T-helper 17 cell (primary cell): Measurements from ENCODE around the gene MSLN. TPM values are rescaled to one million over a fixed set of nuclear protein-coding genes. Genes with fewer than 3 reads are reported as not detected.

Source experiments
- ATAC-seq: fragments of 150-1000 bp; cut with Tn5 transposase; 2 replicates; pipeline ENCODE4 v1.10.0; 2021; ENCODE audit warnings: mild to moderate bottlenecking, moderate library complexity
- DNase-seq, 3 donors: peaks; one replicate each; pipeline versions ENCODE4 v3.0.0 to v3.0.0-alpha.2; 2020 to 2021
- H3K9me3 ChIP-seq: one replicate; pipeline ENCODE4 v1.7.0; 2013; ENCODE audit warnings: low read length, mild to moderate bottlenecking; ENCODE audit not compliant: control insufficient read depth, poor library complexity, severe bottlenecking
- H3K27ac Mint-ChIP-seq: one replicate; pipeline ENCODE4 v1.8.0; 2022; ENCODE audit warnings: mild to moderate bottlenecking, moderate library complexity, mixed read lengths
- H3K27me3 Mint-ChIP-seq: one replicate; pipeline ENCODE4 v1.8.0; 2022; ENCODE audit warnings: mixed read lengths
- H3K36me3 Mint-ChIP-seq: one replicate; pipeline ENCODE4 v1.8.0; 2022; ENCODE audit warnings: low read depth, mixed read lengths
- H3K4me1 Mint-ChIP-seq: one replicate; pipeline ENCODE4 v1.8.0; 2022; ENCODE audit warnings: mild to moderate bottlenecking, mixed read lengths
- H3K4me3 Mint-ChIP-seq: one replicate; pipeline ENCODE4 v1.8.0; 2022; ENCODE audit warnings: mild to moderate bottlenecking, moderate library complexity, mixed read lengths
- total RNA-seq, 4 donors: library from RNA in 2 of 4; stranded (reverse) in 2 of 4; gene quantifications; one replicate each; pipeline ENCODE4 v1.2.3 and lab custom pipeline; 2022 to 2026

The MSLN gene
- total RNA-seq, 2 donors from 2014 or later: not detected

DNA sequence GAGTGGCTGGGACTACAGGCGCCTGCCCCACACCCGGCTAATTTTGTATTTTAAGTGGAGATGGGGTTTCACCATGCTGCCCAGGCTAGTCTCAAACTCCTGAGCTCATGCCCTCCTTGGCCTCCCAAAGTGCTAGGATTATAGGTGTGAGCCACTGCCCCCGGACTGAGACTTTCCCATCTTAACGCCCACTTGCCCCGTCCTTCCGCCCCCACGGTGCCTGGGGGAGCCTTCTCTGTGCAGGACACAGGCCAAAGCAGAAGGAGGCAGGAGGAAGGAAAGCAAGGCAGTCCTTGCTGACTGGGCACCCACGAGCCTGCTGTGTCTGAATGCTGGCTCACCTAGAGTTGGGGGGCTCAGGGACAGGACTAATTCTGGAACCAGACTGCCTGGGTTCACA lies 57.6 kb downstream of the MSLN start:
- H3K9me3 ChIP-seq: no peaks in the 10 kb centered on the region

More for the DNA sequence above, 57.6 kb downstream of the MSLN start:
- ATAC-seq (no peak), DNase-seq (no peak)
- H3K4me1 Mint-ChIP-seq: peaks cover 5% of the 10 kb centered on the region
- no peak overlapping the region for H3K4me3 Mint-ChIP-seq
- H3K27me3 Mint-ChIP-seq: peaks cover 7% of the 10 kb centered on the region
- no peak overlapping the region for H3K27ac Mint-ChIP-seq
- no peaks in the 10 kb centered on the region for H3K36me3 Mint-ChIP-seq

Other genes with a start within 250 kb of the MSLN start
- 10 to 100 TPM; 63.9 to 71.0 TPM for gene CAPN15, start 233.0 kb upstream of the MSLN start, total RNA-seq
- gene PRR35, start 200.3 kb upstream of the MSLN start, total RNA-seq: not detected
- gene NHLRC4, start 193.7 kb upstream of the MSLN start, total RNA-seq: 1 to 10 TPM in 1 of 2 donors, under 1 TPM in 1; 0.86 to 1.4 TPM
- 10 to 100 TPM; 25.6 to 32.4 TPM for gene PIGQ, start 190.8 kb upstream of the MSLN start, total RNA-seq
- 10 to 100 TPM; 10.6 to 11.6 TPM for gene RAB40C, start 170.7 kb upstream of the MSLN start, total RNA-seq
- under 1 TPM; 0.10 to 0.18 TPM for gene WFIKKN1, start 129.7 kb upstream of the MSLN start, total RNA-seq
- gene METTL26, start 124.4 kb upstream of the MSLN start, total RNA-seq: 10 to 100 TPM; 39.2 to 40.4 TPM
- 10 to 100 TPM; 15.7 to 17.1 TPM for gene MCRIP2, start 118.9 kb upstream of the MSLN start, total RNA-seq
- 10 to 100 TPM; 11.1 to 15.3 TPM for gene WDR90, start 111.4 kb upstream of the MSLN start, total RNA-seq
- gene RHOT2, start 92.6 kb upstream of the MSLN start, total RNA-seq: 100 to 1,000 TPM; 190 to 203 TPM
- gene RHBDL1, start 85.1 kb upstream of the MSLN start, total RNA-seq: 1 to 10 TPM; 5.7 to 5.9 TPM
- 10 to 100 TPM; 65.5 to 67.4 TPM for gene STUB1, start 80.3 kb upstream of the MSLN start, total RNA-seq
- 10 to 100 TPM; 28.0 to 36.1 TPM for gene JMJD8, start 76.4 kb upstream of the MSLN start, total RNA-seq
- 10 to 100 TPM in 1 of 2 donors, 1 to 10 TPM in 1; 9.0 to 11.7 TPM for gene WDR24, start 70.3 kb upstream of the MSLN start, total RNA-seq
- 10 to 100 TPM; 29.0 to 35.3 TPM for gene FBXL16, start 54.9 kb upstream of the MSLN start, total RNA-seq
- 1 to 10 TPM; 3.8 to 4.3 TPM for gene METRN, start 45.6 kb upstream of the MSLN start, total RNA-seq
- gene ANTKMT, start 39.6 kb upstream of the MSLN start, total RNA-seq: 10 to 100 TPM; 10.3 to 11.8 TPM
- gene CCDC78, start 34.3 kb upstream of the MSLN start, total RNA-seq: 1 to 10 TPM; 3.4 to 3.7 TPM
- gene HAGHL, start 33.6 kb upstream of the MSLN start, total RNA-seq: 10 to 100 TPM in 1 of 2 donors, 1 to 10 TPM in 1; 9.8 to 12.5 TPM
- gene CIAO3, start 19.7 kb upstream of the MSLN start, total RNA-seq: 10 to 100 TPM; 33.7 to 33.8 TPM
- 10 to 100 TPM; 14.9 to 17.1 TPM for gene RPUSD1, start 27.6 kb downstream of the MSLN start, total RNA-seq
- 10 to 100 TPM; 21.1 to 22.4 TPM for gene CHTF18, start 27.9 kb downstream of the MSLN start, total RNA-seq
- gene GNG13, start 40.0 kb downstream of the MSLN start, total RNA-seq: not detected
- gene LMF1, start 210.2 kb downstream of the MSLN start, total RNA-seq: 10 to 100 TPM; 44.4 to 45.6 TPM
- gene SOX8, start 221.0 kb downstream of the MSLN start, total RNA-seq: 1 to 10 TPM; 1.1 to 3.1 TPM